ENCODE measurements around the gene SLX4IP.

Gene SLX4IP

DNA sequence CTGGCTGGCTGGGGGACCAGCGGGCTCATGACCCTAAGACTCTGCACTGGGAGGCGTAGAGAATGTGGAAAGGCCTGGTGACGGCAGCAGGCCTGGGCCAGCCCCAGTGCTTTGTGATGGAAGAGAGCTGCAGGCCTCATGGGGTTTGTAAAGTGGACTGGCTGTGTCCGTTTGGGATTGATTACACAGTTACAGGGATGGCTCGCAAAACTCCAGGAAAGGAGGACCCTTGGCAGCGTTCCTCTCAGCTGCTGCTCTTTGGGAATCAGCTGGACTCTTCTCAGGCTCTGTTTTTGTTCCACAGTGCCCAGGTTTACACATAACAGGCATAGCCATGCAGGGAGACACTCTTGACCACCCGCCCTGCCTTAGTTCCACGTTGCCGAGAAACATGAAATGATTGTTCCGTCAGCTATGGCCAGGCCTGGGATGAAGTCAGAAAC lies 89.0 kb downstream of the SLX4IP start:
- DNase-seq: no peak

GRCh38 chr20:10524643-10525042 lies 89.5 kb downstream of the SLX4IP start:
- no peak for DNase-seq

DNA sequence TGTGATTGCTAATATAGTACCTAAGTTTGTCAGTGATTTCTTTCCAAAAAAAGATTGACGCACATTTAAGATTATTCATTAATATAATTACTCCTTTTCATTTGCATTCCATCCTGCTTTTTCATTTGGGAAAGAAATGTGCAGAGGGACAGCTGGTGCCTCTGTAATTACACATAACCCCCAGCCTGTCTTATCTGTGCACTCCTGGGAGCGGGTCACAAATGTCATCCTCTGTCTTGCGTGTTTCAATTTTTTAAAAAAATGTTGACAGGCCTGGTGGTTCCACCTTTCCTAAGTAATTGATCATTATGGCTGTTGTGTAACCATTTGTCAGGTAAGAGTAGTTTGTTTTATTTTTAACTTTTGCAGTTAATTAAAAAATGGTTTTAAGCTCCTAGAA lies 92.7 kb downstream of the SLX4IP start:
- DNase-seq: no peak

DNA sequence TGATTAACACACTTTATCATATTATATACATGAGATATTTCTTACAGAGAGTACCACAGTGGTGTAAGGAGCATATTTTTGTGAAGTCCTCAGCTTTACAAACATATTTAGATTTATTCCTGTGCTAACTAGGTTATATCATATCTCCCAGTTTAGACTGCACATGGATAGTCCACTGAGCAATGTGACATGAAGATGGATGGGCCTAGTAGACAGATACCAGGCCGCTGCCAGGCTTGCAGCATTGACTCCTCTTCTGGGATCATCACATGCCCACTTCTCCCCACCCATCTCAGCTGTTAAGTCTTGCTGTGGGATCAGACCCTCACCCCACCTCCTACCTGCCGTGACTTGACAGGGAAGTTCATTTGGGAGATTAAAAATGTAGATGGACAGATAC lies 95.8 kb downstream of the SLX4IP start:
- DNase-seq: no peak

DNA sequence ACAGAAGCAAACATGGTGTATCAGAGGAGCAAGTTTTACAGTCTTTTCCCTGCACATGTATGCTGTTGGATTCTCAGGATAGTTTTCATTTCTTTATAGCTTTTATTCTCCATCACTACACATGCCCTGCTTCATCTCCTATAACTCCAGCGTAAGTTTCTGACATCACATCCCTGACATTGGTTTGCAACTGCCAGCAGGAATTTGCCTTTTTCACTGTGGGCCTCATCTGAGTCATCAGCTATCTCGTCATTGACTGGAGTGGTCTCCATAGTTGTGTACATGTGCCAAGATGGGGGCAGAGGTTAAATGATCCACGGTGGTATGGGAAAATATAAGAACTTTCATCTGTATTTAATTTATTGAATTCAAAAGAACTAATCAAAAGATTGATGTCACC lies 96.7 kb downstream of the SLX4IP start:
- DNase-seq: no peak

GRCh38 chr20:10532361-10532760 lies 97.3 kb downstream of the SLX4IP start:
- no peak for DNase-seq

- peak; percentile 18 for DNase-seq
Measured at GRCh38 chr20:10536531-10536930, 101.4 kb downstream of the SLX4IP start.

- DNase-seq: no peak
Measured at GRCh38 chr20:10537850-10538480, 102.9 kb downstream of the SLX4IP start.

GRCh38 chr20:10538768-10539167 lies 103.7 kb downstream of the SLX4IP start:
- DNase-seq: no peak

- no peak for DNase-seq
Measured at GRCh38 chr20:10539818-10540553, 104.9 kb downstream of the SLX4IP start.

DNA sequence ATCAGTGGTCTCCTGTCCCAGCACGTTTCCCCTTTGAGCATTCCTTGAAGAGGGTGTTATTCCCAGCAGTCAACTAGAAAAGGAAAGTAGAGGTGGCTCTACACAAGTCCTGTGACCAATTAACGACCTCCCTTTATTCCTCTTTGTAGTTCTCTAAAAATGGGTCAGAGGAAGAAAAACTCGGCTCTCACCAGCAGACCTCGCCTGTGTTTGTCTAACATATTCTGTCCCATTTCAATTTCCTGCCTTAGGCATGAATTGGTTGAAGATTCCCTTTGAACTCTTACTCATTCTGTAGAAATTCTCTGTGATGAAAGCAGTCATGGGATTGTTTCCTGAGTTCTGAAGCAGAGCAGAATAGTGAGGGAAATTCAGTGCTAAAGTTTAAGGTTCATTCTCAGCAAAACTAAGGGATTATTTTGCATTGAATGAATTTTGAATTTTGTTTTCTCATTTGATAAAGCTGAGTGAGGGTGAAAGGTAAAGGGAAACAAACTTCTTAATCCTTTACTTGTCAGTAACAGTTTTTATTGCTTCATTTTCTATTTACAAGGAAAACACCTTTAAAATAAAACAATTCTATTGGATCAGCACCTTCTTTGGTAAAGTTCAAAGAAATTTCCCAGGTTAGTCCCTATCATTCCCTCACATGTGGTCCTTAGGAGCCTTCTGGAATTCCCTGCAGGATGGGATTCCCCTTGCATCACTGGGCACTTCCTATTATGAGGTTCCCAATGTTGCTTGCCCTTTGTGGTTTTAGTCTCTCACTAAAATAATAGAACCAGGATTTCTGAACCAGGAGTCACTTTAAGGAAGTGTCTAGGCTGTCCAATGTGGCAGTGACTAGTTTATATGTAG lies 105.8 kb downstream of the SLX4IP start:
- DNase-seq: peak; percentile 90

DNA sequence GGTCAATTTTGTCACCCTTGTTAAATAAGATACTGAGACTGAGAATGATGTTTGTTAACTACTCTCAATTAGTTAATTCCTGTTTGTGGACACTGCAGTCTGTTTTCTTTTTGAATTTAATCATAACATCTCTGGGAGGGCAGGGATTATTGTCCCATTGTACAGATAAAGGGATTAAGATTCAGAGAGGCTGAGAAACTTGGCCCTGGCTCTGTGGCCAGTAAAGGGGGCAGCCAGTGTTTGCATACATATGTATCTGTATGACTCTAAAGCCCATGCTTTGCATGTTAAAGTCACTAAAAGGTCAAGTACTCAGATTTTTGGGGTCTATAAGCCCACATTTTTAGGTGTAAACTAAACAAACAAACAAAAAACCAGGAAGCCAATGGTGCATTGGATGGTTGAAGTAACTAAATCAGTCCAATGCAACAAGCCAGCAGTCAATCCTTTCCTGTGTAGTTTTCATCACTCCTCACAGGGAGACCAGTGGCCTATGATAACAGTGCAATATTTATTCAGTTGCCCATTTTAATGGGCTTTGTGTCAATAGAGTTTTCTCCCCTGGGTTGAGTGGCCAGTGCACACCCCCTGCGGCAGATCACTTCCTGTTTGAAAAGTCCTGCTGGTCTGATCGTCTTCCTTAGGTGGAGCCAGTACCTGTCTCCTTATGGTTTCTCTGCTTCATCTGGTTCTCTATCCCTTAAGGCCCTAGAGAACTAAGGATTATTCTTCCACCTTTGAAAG lies 106.7 kb downstream of the SLX4IP start:
- DNase-seq: no peak

- DNase-seq: no peak
Measured at GRCh38 chr20:10542442-10542841, 107.3 kb downstream of the SLX4IP start.

- peak; percentile 51 for DNase-seq
Measured at GRCh38 chr20:10543480-10543879, 108.4 kb downstream of the SLX4IP start.

- no peak for DNase-seq
Measured at GRCh38 chr20:10547276-10548114, 112.4 kb downstream of the SLX4IP start.

GRCh38 chr20:10549511-10549910 lies 114.4 kb downstream of the SLX4IP start:
- no peak for DNase-seq

GRCh38 chr20:10550204-10551118 lies 115.4 kb downstream of the SLX4IP start:
- peak; percentile 27 for DNase-seq

GRCh38 chr20:10551732-10552724 lies 116.9 kb downstream of the SLX4IP start:
- peak; percentile 75 for DNase-seq

GRCh38 chr20:10553326-10553984 lies 118.3 kb downstream of the SLX4IP start:
- peak; percentile 67 for DNase-seq
